HepG2 (cell line): ENCODE data around the gene RHBDD1. TPM values are rescaled to one million over a fixed set of nuclear protein-coding genes. Genes with fewer than 3 reads are reported as not detected.

Source experiments
- ATAC-seq: fragments of 200-7000 bp; cut with Tn5 transposase; 3 replicates; pipeline ENCODE4 v1.9.1; 2020; ENCODE audit warnings: mild to moderate bottlenecking, moderate library complexity
- BruUV-seq: library from RNA; stranded (reverse); fragments of 400-500 nt; replicated peaks from 2 replicates; lab custom pipeline; 2021; lab: Mats Ljungman, UMichigan
- CTCF ChIA-PET: fragments of 300-600 bp; formaldehyde crosslinking; extraction: SDS; loops from one replicate; lab custom pipeline; 2021; ENCODE audit warnings: low total read pairs, inconsistent platforms, low intra/inter-chr PET ratio; lab: Yijun Ruan, JAX
- POLR2A ChIA-PET: fragments of 350-600 bp; sonication (Branson Sonifier 250); formaldehyde crosslinking; loops from one replicate; lab custom pipeline; 2020; ENCODE audit warnings: antibody characterized with exemption, inconsistent platforms; lab: Yijun Ruan, JAX
- DNase-seq: peaks from one replicate; pipeline ENCODE4 v3.0.0-alpha.2; 2015; ENCODE audit warnings: low spot score
- FAIRE-seq: peaks from 3 replicates; lab custom pipeline; 2011; peaks lifted over from hg19 to GRCh38; lab: Jason Lieb, UNC
- H2AFZ ChIP-seq: one replicate; pipeline ENCODE4 v1.6.1; 2011; ENCODE audit warnings: low read length, inconsistent platforms
- H3K27ac ChIP-seq: fragments of 300-600 bp; 3 replicates; pipeline ENCODE4 v1.8.0; 2011; ENCODE audit warnings: mixed run types, mild to moderate bottlenecking, mixed read lengths, low read length, inconsistent platforms; ENCODE audit not compliant: insufficient read depth; ENCODE audit errors: extremely low read length
- H3K27me3 ChIP-seq, 2 experiments: fragments of 200-600 bp in 1 of 2; 2 replicates in 1 of 2; 3 replicates in 1 of 2; pipeline versions ENCODE4 v1.6.0 to v1.8.0; 2011; ENCODE audit warnings: low read length in 2 of 2, mild to moderate bottlenecking in 2 of 2, moderate library complexity in 2 of 2, inconsistent platforms in 1 of 2; ENCODE audit not compliant: insufficient read depth in 2 of 2, control insufficient read depth in 1 of 2
- H3K36me3 ChIP-seq, 2 experiments: fragments of 200-600 bp in 1 of 2; replicated peaks in 1 of 2; 2 replicates in 1 of 2; 3 replicates in 1 of 2; pipeline versions ENCODE4 v1.5.1 to v1.8.0; 2011; ENCODE audit warnings: low read length in 2 of 2, inconsistent platforms in 1 of 2; ENCODE audit not compliant: insufficient read depth in 2 of 2, control insufficient read depth in 1 of 2
- H3K4me1 ChIP-seq: 2 replicates; pipeline ENCODE4 v1.5.1; 2012; ENCODE audit warnings: low read length, inconsistent platforms; ENCODE audit not compliant: insufficient read depth
- H3K4me2 ChIP-seq: 2 replicates; pipeline ENCODE4 v1.6.0; 2011; ENCODE audit warnings: low read depth, low read length, inconsistent platforms
- H3K4me3 ChIP-seq, 3 experiments: fragments of 200-600 bp in 1 of 3; sonication (generic), shearing (Covaris generic) in 1 of 3; replicated peaks in 1 of 3; 2 replicates each; pipeline ENCODE4 v1.5.1; 2011 to 2016; ENCODE audit warnings: low read length in 3 of 3, inconsistent platforms in 2 of 3, low read depth in 2 of 3, mild to moderate bottlenecking in 2 of 3, control low read depth in 1 of 3, mixed read lengths in 1 of 3; ENCODE audit not compliant: insufficient read depth in 1 of 3
- H3K79me2 ChIP-seq: one replicate; pipeline ENCODE4 v1.6.1; 2011; ENCODE audit warnings: low read length, inconsistent platforms; ENCODE audit not compliant: insufficient read depth
- H3K9ac ChIP-seq: 2 replicates; pipeline ENCODE4 v1.6.0; 2011; ENCODE audit warnings: mild to moderate bottlenecking, low read depth, low read length, inconsistent platforms; ENCODE audit not compliant: insufficient read depth
- H3K9me3 ChIP-seq: 2 replicates; pipeline ENCODE4 v1.5.1; 2012; ENCODE audit warnings: mild to moderate bottlenecking, low read length
- H4K20me1 ChIP-seq: 2 replicates; pipeline ENCODE4 v1.6.0; 2011; ENCODE audit warnings: inconsistent platforms, mild to moderate bottlenecking, low read length, moderate library complexity; ENCODE audit not compliant: insufficient read depth
- CENPX ChIP-seq: sonication (generic); formaldehyde crosslinking; IDR thresholded peaks from 2 replicates; pipeline ENCODE4 v1.9.0; 2021; ENCODE audit warnings: mild to moderate bottlenecking, missing genetic modification reagents, moderate library complexity
- KDM3A ChIP-seq: IDR thresholded peaks from 2 replicates; pipeline ENCODE4 v1.6.1; 2018; ENCODE audit warnings: low read depth, missing compliant biosample characterization
- MED13 ChIP-seq: sonication (generic); formaldehyde crosslinking; IDR thresholded peaks from 2 replicates; pipeline ENCODE4 v1.5.0; 2020; ENCODE audit warnings: missing genetic modification reagents
- MTA1 ChIP-seq: sonication (generic); formaldehyde crosslinking; IDR thresholded peaks from 2 replicates; pipeline ENCODE4 v1.4.0; 2020; ENCODE audit warnings: missing genetic modification reagents, mild to moderate bottlenecking, borderline replicate concordance
- NCOR1 ChIP-seq: fragments of 200-600 bp; sonication (generic); IDR thresholded peaks from 2 replicates; pipeline ENCODE4 v1.7.0; 2017; ENCODE audit warnings: antibody characterized with exemption, low read length, borderline replicate concordance
- NFYB ChIP-seq: sonication (generic); formaldehyde crosslinking; IDR thresholded peaks from 2 replicates; pipeline ENCODE4 v1.4.0; 2020; ENCODE audit warnings: missing genetic modification reagents
- NR2F2 ChIP-seq: IDR thresholded peaks from 2 replicates; pipeline ENCODE4 v1.6.1; 2012; ENCODE audit warnings: low read depth, inconsistent platforms, borderline replicate concordance
- PITX1 ChIP-seq: sonication (generic); formaldehyde crosslinking; IDR thresholded peaks from 2 replicates; pipeline ENCODE4 v1.5.1; 2020; ENCODE audit warnings: mild to moderate bottlenecking, missing genetic modification reagents
- ZNF256 ChIP-seq: sonication (generic); formaldehyde crosslinking; conservative IDR thresholded peaks from 2 replicates; pipeline ENCODE4 v1.4.0; 2020; ENCODE audit warnings: missing genetic modification reagents
- ZNF260 ChIP-seq: sonication (generic); formaldehyde crosslinking; IDR thresholded peaks from 2 replicates; pipeline ENCODE4 v1.4.0; 2020; ENCODE audit warnings: missing genetic modification reagents, low read depth, mild to moderate bottlenecking, borderline replicate concordance
- ZNF274 ChIP-seq: sonication (generic); formaldehyde crosslinking; IDR thresholded peaks from 2 replicates; pipeline ENCODE4 v1.5.1; 2020; ENCODE audit warnings: mild to moderate bottlenecking, missing genetic modification reagents
- ZNF558 ChIP-seq: sonication (generic); formaldehyde crosslinking; IDR thresholded peaks from 2 replicates; pipeline ENCODE4 v1.9.0; 2022; ENCODE audit warnings: mild to moderate bottlenecking, missing genetic modification reagents, borderline replicate concordance
- WGBS: methylation state at CpG from one replicate; pipeline ENCODE4 v1.1.6; 2017; ENCODE audit warnings: low lambda C conversion rate; 5-methylcytosine and 5-hydroxymethylcytosine counted together
- in situ Hi-C: cut with HindIII; loops from 2 replicates; pipeline ENCODE4 v1.10.0; 2017; ENCODE audit warnings: low pct_unique_long_range_greater_than_20kb; ENCODE audit not compliant: extremely low pct_ligation_motif_present
- intact Hi-C: fragments of 100-400 bp; cut with micrococcal nuclease; formaldehyde crosslinking; loops from one replicate; pipeline ENCODE4 v1.10.0; 2022; ENCODE audit not compliant: unreplicated experiment
- polyA plus RNA-seq, 8 experiments: library from polyadenylated mRNA; depleted of rRNA in 3 of 8; stranded (reverse) in 7 of 8; unstranded in 1 of 8; fragments of >200 nt; fragmentation: Illumina TruSeq in 4 of 8; extraction: Trizol in 4 of 8; gene quantifications; 2 replicates each; pipeline versions ENCODE4 v1.2.1 to v1.2.3, GENCODE V29; 2011 to 2016; ENCODE audit warnings: low read depth in 4 of 8, missing spikeins in 1 of 8, mixed read lengths in 1 of 8; ENCODE audit not compliant: insufficient read depth in 1 of 8
- total RNA-seq, 5 experiments: library from RNA; depleted of rRNA; stranded (reverse); fragments of >200 nt; fragmentation: Illumina TruSeq; extraction: Trizol; gene quantifications; 2 replicates each; pipeline ENCODE4 v1.2.3, GENCODE V29; 2016; ENCODE audit warnings: low read depth in 1 of 5
- TF ChIP-seq, protein P1 (sequence below): sonication (generic); formaldehyde crosslinking; IDR thresholded peaks from 2 replicates; pipeline ENCODE4 v1.4.0; 2020; ENCODE audit warnings: missing genetic modification reagents, borderline replicate concordance
- TF ChIP-seq, protein P2 (sequence below): sonication (generic); formaldehyde crosslinking; IDR thresholded peaks from 2 replicates; pipeline ENCODE4 v1.9.0; 2021; ENCODE audit warnings: missing genetic modification reagents, mild to moderate bottlenecking, borderline replicate concordance

RHBDD1 gene
- total and polyA plus RNA-seq, 2 of the 13 experiments (the other 11 are each of a cell fraction or from before 2014, with no cell fraction given) = 8.2 to 9.5 TPM

DNA sequence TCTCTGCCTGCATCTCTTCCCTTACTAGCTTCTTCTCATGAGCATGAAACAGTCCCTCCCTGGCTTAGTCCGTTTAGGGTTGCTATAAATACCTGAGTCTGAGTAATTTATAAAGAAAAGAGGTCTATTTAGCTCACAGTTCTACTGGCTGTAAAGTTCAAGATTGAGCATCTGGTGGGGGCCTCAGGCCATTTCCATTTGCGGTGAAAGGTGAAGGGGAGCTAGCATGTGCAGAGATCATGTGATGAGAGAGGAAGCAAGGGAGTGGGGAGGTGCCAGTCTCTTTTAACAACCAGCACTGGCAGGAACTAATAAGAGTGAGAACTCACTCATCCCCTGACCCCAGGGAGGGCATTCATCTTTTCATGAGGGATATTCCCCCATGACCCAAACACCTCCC lies 26.8 kb downstream of the RHBDD1 start:
- DNase-seq (no peak), FAIRE-seq (no peak), ATAC-seq (no peak)
- whole genome bisulfite sequencing = 68% methylated on average over 2 of the region's 2 CpGs
- Histone ChIP-seq H3K27me3 (no peaks in the 10 kb centered on the region), H3K4me1 (no peaks in the 10 kb centered on the region), H3K9me3 (no peaks in the 10 kb centered on the region), H3K79me2 (no peaks in the 10 kb centered on the region), H3K36me3 (no peaks in the 10 kb centered on the region), H3K9ac (no peak overlapping the region), H4K20me1 (no peaks in the 10 kb centered on the region), H3K4me3 (no peak overlapping the region), H3K4me2 (no peak overlapping the region)
- BruUV-seq = no TSS peak
- ChIA-PET POLR2A (no interaction called here), CTCF (no interaction called here)
- TF ChIP-seq KDM3A (CRISPR knock-in tag) = no peak
- TF ChIP-seq, all 625 proteins: peak for 0
- Histone ChIP-seq H2AFZ (no peak overlapping the region), H3K27ac (no peak overlapping the region)
- intact Hi-C loops = no loop called here
- in situ Hi-C loops = no loop called here

DNA sequence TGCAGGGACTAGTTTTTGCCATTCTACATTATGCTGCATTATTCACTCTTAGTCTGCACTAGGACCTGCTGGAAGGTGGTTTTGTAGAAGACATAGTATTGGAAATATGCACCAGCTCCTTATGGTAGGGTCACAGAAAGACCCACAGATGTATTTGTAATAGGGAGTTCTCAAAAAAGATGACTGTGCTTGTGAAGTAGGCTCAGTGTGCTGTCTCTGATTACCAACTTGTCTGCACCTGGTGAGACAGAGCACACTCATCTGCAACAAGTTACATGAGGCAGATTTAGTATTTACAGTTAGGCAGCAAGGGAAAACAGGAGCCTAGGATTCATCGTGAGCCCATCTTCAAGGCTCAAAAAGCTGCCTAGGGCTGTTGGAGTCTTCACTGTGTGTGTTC lies 29.4 kb downstream of the RHBDD1 start:
- Histone ChIP-seq H3K9me3 (no peaks in the 10 kb centered on the region), H4K20me1 (no peaks in the 10 kb centered on the region), H3K4me2 (no peak overlapping the region), H2AFZ (no peak overlapping the region), H3K4me1 (no peaks in the 10 kb centered on the region), H3K36me3 (no peaks in the 10 kb centered on the region), H3K9ac (no peak overlapping the region), H3K27me3 (no peaks in the 10 kb centered on the region), H3K4me3 (no peak overlapping the region), H3K79me2 (no peaks in the 10 kb centered on the region), H3K27ac (no peak overlapping the region)
- WGBS = 79% methylated on average over 1 of the region's 1 CpG
- CTCF ChIA-PET = no interaction called here
- DNase-seq = no peak
- FAIRE-seq = no peak
- POLR2A ChIA-PET = no interaction called here
- in situ Hi-C loops = no loop called here
- no peak for ATAC-seq
- BruUV-seq = no TSS peak
- intact Hi-C loops = no loop called here
- TF ChIP-seq ZNF558 = no peak
- TF ChIP-seq NFYB = no peak
- TF ChIP-seq ZNF256 = no peak
- no peak for TF ChIP-seq NCOR1
- no peak for TF ChIP-seq NR2F2
- TF ChIP-seq ZNF260 (CRISPR knock-in tag) = no peak
- TF ChIP-seq ZNF274 (CRISPR knock-in tag) = no peak
- no peak for TF ChIP-seq PITX1 (CRISPR knock-in tag)
- TF ChIP-seq MTA1 (CRISPR knock-in tag) = no peak
- no peak for TF ChIP-seq MED13 (CRISPR knock-in tag)
- TF ChIP-seq, protein P1, sequence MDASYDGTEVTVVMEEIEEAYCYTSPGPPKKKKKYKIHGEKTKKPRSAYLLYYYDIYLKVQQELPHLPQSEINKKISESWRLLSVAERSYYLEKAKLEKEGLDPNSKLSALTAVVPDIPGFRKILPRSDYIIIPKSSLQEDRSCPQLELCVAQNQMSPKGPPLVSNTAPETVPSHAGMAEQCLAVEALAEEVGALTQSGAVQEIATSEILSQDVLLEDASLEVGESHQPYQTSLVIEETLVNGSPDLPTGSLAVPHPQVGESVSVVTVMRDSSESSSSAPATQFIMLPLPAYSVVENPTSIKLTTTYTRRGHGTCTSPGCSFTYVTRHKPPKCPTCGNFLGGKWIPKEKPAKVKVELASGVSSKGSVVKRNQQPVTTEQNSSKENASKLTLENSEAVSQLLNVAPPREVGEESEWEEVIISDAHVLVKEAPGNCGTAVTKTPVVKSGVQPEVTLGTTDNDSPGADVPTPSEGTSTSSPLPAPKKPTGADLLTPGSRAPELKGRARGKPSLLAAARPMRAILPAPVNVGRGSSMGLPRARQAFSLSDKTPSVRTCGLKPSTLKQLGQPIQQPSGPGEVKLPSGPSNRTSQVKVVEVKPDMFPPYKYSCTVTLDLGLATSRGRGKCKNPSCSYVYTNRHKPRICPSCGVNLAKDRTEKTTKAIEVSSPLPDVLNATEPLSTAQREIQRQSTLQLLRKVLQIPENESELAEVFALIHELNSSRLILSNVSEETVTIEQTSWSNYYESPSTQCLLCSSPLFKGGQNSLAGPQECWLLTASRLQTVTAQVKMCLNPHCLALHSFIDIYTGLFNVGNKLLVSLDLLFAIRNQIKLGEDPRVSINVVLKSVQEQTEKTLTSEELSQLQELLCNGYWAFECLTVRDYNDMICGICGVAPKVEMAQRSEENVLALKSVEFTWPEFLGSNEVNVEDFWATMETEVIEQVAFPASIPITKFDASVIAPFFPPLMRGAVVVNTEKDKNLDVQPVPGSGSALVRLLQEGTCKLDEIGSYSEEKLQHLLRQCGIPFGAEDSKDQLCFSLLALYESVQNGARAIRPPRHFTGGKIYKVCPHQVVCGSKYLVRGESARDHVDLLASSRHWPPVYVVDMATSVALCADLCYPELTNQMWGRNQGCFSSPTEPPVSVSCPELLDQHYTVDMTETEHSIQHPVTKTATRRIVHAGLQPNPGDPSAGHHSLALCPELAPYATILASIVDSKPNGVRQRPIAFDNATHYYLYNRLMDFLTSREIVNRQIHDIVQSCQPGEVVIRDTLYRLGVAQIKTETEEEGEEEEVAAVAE = no peak
- TF ChIP-seq CENPX (CRISPR knock-in tag) = no peak
- TF ChIP-seq, protein P2, sequence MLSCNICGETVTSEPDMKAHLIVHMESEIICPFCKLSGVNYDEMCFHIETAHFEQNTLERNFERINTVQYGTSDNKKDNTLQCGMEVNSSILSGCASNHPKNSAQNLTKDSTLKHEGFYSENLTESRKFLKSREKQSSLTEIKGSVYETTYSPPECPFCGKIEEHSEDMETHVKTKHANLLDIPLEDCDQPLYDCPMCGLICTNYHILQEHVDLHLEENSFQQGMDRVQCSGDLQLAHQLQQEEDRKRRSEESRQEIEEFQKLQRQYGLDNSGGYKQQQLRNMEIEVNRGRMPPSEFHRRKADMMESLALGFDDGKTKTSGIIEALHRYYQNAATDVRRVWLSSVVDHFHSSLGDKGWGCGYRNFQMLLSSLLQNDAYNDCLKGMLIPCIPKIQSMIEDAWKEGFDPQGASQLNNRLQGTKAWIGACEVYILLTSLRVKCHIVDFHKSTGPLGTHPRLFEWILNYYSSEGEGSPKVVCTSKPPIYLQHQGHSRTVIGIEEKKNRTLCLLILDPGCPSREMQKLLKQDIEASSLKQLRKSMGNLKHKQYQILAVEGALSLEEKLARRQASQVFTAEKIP (CRISPR knock-in tag) = no peak
